Endometrial microvascular endothelial cells (primary cell): ENCODE measurements around the gene XYLT1. TPM values are rescaled to one million over a fixed set of nuclear protein-coding genes. Genes with fewer than 3 reads are reported as not detected.

Experiments
- in situ Hi-C: cut with HindIII; loops from 2 replicates; pipeline ENCODE4 v1.10.0; 2017; ENCODE audit warnings: low sequenced_read_pairs, low pct_unique_long_range_greater_than_20kb; ENCODE audit errors: inconsistent ontology term
- total RNA-seq: library from RNA; depleted of rRNA; stranded (reverse); fragments of >200 nt; gene quantifications from one replicate; pipeline ENCODE4 v1.2.3, GENCODE V29; 2015; ENCODE audit errors: inconsistent ontology term

Gene XYLT1
- total RNA-seq, 1 donor from 2014 or later = 0.09 TPM

DNA sequence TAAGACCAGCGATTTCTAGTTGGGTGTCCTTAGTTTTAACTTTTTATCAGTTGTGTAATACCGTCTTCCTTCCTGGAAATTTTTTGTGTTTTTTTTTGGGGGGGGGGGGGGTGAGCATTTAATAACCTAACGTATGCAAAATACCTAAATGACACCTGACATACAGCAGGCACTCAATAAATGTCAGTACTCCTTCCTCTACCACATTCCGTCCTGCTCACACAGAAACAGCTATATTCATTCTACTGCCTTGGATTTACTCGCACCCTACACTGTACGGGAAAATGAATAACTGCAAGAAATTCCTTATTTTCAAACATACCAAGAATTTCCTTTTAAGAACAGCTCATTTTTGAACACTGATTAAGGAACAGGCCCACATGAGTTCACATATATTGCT lies 5.3 kb downstream of the XYLT1 start:
- in situ Hi-C loops = no loop called here

DNA sequence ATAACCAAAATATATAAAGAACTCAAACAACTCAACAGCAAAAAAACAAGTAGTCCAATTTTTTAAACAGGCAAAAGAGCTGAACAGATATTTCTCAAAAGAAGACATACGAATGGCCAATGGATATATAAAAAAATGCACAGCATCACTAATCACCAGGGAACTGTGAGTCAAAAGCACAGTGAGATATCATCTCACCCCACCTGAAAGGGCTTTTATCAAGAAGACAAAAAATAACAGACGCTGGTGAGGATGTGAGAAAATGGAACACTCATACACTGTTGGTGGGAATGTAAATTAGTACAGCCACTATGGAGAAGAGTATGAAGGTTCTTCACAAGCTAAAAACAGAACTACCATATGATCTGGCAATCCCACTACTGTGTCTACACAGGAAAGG lies 7.4 kb downstream of the XYLT1 start:
- in situ Hi-C loops = no loop called here

DNA sequence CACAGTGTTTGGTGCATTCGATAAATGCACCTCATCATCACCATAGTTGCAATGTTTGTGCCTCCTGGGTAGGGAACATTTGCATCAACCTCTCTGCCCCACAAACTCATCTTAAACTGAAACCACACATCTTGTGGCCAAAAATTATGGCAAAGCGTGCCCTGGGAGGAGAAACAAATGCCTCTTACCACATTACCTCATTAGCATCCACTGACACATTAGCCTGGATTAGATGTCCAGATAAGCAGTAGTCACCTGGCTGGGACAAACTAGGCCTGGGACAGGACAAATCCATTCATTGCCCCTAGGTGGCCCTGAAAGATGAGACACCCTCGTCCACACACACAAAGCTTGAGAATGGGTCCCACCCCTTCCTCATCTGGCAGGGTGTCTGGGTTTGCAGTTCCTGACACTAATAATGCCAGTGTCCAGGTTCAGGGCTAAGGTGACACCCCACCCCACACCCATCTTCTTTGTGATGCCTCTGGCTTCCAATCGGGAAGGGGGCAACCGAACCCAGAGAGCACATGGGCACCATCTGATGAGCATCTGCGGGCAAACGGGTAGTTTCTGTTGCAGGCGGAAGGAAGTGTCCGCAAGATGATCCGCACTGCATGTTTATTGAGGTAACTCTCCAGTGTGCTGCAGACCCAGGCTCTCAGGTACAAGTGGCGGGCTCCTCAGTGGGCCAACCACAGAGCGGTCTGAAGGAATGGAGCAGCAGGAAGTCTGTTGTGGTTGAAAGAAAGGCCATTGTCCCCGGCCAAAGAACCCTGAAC lies 8.6 kb downstream of the XYLT1 start:
- in situ Hi-C loops = no loop called here

DNA sequence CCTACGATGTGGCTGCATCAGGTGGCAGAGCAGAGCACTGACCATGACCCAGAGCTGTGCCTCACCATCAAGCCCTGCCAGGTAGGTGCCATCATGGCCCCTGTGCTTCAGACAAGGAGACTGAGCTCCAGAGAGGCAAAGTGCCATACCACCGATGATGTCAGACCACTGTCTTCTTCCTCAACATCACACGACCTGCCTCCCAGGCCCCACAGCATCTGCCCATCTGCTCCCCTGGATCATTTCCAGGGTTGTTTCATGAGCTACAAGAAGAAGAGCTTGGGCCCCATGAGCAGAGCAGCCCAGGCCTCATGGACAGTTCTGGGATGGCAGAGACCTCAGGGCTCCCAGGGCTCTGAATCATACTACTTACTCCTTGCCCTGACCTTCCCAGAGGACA lies 9.9 kb downstream of the XYLT1 start:
- in situ Hi-C loops = no loop called here

DNA sequence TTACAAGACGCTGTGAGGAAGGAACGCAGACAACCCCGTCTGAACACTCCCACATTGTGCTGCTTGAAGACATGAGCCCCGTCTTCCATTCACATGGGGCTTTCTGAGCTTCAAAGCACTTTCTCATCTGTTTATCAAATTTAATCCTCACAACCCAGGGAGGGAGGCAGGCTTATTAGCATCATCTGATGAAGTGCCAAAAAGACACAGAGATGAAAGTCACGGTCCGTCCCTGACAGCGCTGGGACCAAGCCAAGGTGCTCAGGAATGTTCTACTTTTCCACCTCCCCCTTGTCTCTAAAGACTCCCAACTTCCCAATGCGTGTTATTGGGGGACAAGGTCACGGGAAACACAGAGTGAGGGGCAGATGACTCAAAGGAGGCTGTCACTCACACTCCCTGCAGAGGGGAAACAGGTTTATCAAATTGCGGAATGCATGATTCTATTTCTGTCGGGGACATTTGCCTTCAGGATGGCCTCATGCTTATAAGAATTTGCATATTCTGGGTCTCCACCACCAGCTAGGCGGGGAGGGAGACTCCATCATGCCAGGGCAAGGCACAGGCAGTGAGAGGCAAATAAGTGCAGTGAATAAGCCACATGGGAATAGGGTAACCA lies 10.7 kb downstream of the XYLT1 start:
- in situ Hi-C loops = no loop called here

DNA sequence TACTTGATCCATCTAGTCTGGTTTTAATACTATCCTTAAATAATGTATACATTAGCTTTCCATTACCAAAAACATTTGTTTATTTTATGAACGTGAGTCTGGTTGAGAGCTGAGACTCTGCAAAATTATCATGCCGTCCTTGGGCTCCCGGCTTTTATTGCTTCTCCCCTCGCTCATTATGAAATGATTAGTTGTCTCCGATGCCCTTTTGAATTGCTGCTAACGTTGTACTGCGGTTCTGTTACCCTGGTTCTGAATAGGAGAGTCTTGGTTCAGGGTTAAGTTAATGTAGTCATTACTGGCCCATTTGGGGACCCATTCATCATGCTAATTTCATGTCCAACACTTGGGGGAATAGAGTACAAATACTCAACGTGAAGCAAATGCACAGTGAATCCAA lies 12.8 kb downstream of the XYLT1 start:
- in situ Hi-C loops = no loop called here

DNA sequence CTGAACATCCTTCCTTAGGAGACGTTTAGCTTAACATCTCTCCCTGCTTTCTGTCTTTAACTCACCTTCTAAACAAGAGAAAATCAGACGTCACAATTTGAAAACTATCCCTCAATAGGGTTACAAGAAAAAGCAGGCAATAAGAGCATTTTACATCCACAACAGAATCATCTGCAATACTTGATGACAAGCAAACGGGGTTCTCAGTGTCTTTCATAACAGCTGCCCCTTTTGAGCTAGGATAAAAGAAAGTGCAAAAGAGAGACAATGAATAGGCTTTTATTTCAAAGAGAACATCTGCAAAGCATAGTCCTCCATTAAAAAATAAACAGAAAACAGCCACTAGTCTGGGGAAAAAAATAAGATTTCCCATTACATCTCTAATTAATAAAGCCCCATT lies 13.2 kb downstream of the XYLT1 start:
- in situ Hi-C loops = no loop called here

DNA sequence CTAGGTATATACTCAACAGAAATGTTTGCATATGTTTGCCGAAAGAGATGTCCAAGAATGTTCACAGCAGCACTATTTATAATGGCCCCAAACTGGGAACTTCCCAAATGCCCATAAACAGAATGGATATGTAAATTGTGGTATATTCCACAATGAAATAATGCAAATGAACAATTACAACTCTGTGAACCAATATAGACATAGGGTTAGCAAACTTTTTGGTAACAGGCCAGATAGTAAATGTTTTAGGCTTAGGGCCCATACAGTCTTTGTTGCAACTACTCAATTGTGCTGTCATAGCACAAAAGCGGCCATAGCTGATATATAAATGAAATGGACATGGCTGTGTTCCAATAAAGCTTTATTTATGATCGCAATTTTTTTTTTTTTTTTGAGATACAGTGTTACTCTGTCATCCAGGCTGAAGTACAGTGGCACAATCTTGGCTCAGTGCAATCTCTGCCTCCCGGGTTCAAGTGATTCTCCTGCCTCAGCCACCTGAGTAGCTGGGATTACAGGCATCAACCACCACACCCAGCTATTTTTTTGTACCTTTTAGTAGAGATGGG lies 16.5 kb downstream of the XYLT1 start:
- in situ Hi-C loops = no loop called here

DNA sequence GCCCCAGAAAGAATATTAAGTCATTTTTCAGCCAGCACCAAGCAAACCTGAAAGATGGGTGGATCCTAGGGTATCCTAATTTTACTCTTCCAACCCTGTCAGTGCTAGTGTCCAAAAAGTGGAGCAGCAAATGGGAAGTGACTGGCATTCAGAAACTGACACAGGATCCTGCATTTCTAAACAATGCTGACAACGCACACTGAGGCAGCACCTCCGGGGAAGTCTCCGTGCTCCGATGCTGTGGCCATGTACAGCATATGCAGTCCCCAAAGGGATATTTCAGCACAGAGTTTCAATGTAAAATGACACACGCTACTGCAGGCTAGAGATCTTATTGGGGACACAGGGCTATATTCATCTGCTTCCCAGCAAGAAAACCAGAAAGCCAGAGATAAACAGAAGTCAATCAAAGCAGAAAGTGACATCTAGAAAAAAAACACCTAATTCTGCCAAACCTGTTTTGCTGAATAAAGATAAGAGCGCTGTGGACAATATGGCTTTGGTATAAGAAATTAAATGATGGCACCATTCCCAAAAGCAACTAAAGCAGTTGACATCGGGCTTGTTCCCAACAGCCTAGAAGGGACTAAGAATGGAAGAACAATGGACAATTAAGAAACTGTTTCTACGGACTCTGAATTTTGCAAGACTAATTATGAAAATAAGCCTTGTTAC lies 17.3 kb downstream of the XYLT1 start:
- in situ Hi-C loops = no loop called here

DNA sequence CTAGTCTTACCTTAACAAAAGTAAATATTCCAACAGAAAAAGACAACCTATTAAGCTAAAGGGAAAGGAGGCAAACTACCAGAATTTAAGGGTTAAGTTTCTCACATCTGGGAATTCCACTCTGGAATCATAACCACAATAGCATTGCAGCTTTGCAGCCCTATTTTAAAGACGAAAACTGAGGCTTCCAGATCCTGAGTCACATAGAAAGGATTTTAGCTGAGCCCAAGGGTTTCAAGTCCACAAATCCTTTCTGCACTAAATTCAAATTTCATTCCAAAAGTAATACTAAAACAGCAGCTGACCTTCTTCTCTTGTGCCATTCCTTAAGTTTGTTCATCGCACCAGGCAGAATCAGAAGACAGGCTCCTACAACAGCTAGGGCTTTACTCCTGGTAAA lies 17.8 kb downstream of the XYLT1 start:
- in situ Hi-C loops = no loop called here

DNA sequence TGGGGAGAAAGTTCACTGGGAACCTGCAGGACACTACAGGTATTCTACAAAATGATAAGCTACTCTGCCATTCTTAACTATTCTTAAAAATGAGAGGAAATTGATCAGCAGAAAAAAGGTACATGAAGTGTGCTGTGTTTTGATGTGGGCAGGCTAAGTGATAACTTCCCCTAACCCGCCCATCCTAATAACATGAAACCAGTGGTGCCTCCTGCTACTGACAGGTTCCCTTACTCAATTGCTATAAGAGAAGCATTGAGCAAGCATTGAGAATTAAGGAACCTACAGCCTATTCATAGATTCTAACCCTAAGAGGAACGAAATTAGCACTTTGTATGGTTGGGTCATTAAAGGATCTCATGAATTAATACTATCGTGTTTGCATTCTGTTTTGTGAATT lies 18.9 kb downstream of the XYLT1 start:
- in situ Hi-C loops = no loop called here

DNA sequence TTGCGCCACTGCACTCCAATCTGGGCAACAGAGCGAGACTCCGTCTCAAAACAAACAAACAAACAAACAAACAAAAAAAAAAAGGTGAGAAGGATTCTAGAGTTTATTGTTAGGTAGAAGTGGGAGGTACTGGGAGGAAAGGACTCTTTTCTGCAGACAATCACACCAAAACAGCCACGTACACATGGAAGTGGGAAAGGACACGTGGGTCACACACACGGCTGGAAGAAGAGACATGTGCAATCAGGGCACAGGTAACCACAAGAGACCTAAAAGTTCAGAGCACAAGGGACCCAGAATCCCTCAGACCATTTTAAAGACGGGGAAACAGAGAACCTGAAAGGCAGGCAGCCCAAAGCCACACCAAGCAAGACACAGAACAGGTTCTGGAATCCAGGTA lies 20.5 kb downstream of the XYLT1 start:
- in situ Hi-C loops = no loop called here

DNA sequence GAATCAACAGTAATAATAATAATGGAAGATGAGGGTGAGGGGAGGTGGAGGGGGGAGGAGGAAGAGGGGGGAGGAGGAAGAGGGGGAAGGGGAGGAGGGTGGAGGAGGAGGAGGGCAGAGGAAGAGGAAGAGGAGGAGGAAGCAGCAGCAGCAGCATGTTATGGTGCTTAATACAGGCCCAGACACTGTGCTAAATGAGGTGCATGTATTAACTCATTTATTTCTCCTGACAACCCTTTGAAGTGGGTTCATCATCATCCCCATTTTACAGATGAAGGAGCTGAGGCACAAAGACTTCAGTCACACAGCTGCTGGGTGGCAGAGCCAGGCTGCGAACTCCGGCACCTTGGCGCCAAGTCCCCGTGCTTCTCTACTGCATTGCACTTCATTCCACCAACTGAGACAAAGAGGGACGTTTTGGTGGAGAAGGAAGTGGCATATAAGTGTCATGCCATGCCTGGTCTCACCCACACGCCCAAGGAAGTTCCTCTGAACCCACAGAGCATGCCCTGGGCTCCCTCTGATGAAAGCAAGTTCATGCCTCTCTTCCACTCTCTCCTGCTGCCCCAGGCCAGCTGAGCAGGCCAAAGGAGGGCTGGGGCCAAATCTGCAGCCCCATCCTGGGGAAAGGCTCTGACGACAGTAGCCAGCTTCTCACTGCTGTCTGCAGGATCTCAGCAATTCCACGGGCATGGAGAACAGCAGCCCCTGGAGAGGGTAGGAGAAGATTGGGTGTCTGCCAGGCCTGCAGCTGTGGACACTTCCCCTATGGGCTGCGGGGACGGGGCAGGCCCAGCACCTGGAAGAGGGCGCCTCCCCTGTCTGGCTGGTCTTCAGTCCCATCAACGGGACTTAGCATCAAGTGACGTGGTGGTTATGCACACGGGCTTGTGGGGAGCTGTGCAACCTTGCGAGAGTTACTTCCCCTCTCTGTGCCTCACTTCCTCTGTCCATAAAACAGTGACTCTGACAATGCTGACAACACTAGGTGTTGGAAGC lies 21.8 kb downstream of the XYLT1 start:
- in situ Hi-C loops = no loop called here

DNA sequence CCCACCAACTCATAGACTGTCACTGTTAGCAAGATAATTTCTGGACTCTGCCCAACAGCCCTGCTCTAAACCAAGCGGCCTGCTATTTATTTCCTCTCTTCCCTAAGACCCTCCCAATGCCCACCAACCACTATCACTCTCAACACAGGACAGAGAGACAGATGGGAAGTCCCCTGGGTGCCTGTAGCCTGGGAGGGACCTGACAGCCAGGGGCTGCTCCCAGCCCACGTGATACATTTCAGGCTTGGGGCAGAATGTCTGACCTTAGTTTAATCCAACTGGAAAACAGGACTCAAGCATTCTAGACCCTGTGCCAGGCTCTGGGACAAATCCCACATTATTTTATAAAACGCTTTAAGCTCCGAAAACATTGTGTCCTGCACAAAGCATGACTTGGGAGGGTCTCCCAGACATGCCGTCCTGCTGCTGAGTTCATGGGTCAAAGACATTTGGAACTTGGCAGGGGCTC lies 23.6 kb downstream of the XYLT1 start:
- in situ Hi-C loops = no loop called here

DNA sequence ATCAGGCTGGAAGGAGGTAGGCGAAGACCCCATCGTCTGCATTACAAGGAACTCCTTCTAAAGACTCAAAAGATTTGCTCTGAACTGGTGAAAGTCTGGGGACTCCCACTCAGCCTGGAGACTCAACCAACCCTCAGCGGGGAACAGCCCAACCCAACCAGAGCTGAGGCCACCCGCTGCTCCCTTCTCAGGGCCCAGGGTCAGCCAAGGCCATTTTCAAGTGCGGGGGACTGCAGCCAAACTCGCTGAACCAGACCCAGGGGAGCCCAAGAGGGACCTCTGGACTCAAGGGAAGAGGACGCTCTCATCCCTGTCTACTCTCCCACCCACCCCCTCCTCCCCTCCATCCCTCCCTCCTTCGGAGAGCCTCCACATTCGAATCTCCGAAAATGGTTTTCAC lies 24.1 kb downstream of the XYLT1 start:
- in situ Hi-C loops = no loop called here

DNA sequence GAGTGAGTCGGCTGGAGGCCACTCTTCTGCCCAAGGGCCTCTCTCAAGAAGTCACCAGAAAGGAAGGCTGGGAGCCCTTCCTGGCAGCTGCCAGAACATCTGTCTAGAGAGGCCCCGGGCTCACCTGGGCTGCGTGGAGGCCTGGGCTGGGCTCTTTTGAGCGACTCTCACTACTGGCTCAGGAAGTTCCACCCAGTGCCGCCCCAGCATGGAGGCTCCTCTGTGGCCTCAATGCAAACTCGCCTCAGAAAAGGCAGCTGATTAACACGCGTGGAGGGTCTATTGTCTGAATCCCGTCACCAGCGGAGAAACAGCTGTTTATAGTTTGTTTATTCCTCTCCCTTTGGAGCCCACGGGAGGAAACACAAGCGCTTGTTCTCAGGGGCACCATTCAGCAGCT lies 25.3 kb downstream of the XYLT1 start:
- in situ Hi-C loops = no loop called here

DNA sequence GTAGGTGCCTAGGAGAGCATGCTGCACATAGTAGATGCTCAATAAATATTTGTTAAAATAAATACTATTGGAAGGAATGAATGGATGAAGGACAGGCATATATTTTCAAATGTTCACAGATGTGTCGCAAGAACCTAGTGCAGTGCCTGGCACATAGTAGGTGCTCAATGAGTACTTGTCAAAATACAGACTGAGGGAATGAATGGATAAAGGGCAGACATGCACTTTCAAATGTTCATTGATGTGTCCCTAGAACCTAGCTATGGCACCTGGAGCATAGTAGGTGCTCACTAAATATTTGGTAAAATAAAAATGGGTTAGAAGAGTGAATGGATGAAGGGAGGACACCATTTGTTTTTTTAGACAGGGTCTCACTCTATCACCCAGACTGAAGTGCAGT lies 26.1 kb downstream of the XYLT1 start:
- in situ Hi-C loops = no loop called here

DNA sequence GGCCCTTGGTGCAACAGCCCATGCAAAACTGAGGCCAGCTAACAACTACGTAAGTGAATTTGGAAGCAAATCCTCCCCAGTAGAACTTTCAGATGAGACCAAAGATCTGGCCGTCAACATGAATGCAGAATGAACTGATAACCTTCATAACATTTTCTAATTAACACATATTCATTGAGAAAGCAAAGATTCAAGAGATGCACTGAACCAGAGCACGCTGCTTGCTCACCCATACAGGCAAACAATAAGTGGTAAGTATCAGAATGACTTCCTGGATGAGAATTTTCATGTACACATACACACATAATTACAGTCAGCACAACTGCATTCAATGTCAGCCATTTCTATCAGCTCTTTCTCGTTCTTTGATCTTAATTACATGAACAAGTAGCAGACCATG lies 30.6 kb downstream of the XYLT1 start:
- in situ Hi-C loops = no loop called here

DNA sequence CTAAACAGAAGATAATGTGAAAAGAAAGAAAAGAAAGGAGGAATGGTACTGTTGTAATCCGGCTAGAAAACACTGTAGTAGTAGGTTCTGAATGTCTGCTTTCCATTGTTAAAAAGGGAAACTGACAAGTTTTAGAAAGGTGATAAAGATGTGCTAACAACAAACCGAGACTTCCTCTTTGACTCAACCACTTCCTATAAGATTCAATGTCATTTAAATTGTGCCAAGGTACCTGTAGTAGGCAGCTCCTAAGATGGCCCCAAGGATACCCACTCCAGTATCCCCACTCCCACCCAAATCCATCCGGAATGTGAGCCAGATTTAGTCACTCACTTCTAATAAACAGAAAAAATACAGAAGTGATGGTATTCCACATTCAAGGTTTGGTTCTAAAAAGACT lies 31.2 kb downstream of the XYLT1 start:
- in situ Hi-C loops = no loop called here
